ENCODE results near the gene RC3H2. TPM values are rescaled to one million over a fixed set of nuclear protein-coding genes. Genes with fewer than 3 reads are reported as not detected.

RC3H2 gene, protein sequence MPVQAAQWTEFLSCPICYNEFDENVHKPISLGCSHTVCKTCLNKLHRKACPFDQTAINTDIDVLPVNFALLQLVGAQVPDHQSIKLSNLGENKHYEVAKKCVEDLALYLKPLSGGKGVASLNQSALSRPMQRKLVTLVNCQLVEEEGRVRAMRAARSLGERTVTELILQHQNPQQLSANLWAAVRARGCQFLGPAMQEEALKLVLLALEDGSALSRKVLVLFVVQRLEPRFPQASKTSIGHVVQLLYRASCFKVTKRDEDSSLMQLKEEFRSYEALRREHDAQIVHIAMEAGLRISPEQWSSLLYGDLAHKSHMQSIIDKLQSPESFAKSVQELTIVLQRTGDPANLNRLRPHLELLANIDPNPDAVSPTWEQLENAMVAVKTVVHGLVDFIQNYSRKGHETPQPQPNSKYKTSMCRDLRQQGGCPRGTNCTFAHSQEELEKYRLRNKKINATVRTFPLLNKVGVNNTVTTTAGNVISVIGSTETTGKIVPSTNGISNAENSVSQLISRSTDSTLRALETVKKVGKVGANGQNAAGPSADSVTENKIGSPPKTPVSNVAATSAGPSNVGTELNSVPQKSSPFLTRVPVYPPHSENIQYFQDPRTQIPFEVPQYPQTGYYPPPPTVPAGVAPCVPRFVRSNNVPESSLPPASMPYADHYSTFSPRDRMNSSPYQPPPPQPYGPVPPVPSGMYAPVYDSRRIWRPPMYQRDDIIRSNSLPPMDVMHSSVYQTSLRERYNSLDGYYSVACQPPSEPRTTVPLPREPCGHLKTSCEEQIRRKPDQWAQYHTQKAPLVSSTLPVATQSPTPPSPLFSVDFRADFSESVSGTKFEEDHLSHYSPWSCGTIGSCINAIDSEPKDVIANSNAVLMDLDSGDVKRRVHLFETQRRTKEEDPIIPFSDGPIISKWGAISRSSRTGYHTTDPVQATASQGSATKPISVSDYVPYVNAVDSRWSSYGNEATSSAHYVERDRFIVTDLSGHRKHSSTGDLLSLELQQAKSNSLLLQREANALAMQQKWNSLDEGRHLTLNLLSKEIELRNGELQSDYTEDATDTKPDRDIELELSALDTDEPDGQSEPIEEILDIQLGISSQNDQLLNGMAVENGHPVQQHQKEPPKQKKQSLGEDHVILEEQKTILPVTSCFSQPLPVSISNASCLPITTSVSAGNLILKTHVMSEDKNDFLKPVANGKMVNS
- total RNA-seq, result 10 to 100 TPM; 38.4 to 68.2 (median 41.9) TPM

DNA sequence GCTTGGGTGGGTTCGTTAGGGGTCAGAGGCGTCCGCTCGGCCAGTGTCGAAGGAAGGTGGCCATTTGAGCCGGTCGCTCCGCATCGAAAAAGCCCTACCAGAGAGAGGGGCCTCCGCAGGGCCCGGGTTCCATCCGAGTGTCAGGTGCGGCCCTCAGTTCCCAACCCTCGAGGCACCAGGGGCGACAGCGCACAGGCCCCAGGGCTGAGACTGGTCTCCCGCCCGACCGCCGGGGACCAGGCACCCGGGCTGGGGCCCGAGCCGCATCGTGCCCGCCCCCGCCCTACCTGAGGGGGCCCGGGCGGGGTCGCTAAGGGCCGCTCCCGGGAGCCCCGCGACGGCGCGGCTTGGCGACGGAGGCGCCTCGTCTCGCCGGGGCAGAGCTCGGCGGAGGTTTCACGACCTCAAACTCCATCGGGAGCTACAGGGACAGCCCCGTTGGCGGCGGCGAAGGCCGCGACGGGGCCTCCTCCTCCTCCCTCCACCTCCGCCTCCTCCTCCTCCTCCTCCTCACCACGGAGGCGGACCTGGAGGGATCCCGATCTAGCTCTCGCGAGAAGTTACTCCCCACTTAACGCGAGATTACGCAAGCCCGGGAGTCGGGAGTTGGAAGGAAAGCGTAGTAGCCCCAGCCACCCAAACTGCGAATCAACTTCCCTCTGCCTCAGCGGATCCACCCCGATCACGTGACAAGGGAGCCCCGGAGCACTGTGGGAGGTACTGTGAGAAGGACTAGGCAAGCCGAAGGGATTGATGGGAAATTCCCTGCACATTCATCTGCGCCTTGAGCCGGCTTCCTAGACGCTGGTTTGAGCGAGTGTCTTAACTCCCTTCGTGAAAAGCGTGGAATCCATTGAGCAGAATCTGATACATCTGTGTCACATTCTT lies at the start of gene RC3H2:
TSS of gene RC3H2 (minus strand) at position 537 of the 888 bp plus-strand sequence. CDS start 7,850 bp downstream, outside the sequence.
- H3K4me3 ChIP-seq, result peak within 1 kb of the TSS; percentile 62 to 99 (median 90)
- peak; percentile 86 to 95 for TF ChIP-seq POLR2A (IDR thresholded peaks at IDR 0.05)
- TF ChIP-seq EP300 (IDR thresholded peaks at IDR 0.05), result peak; percentile 81 to 95
- TF ChIP-seq, protein P1, sequence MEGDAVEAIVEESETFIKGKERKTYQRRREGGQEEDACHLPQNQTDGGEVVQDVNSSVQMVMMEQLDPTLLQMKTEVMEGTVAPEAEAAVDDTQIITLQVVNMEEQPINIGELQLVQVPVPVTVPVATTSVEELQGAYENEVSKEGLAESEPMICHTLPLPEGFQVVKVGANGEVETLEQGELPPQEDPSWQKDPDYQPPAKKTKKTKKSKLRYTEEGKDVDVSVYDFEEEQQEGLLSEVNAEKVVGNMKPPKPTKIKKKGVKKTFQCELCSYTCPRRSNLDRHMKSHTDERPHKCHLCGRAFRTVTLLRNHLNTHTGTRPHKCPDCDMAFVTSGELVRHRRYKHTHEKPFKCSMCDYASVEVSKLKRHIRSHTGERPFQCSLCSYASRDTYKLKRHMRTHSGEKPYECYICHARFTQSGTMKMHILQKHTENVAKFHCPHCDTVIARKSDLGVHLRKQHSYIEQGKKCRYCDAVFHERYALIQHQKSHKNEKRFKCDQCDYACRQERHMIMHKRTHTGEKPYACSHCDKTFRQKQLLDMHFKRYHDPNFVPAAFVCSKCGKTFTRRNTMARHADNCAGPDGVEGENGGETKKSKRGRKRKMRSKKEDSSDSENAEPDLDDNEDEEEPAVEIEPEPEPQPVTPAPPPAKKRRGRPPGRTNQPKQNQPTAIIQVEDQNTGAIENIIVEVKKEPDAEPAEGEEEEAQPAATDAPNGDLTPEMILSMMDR (IDR thresholded peaks at IDR 0.05), result peak in 2 of 5 experiments; percentile 48 to 55
- no peaks in the 10 kb centered on the region for H3K27me3 ChIP-seq
- DNase-seq (ENCODE audit: low spot score in 2 of 2), result peak; percentile 96 to 99
- H3K27ac ChIP-seq, result peak within 1 kb of the TSS; percentile 90 to 99 (median 96)
- WGBS, 2 donors, result 0 to 1% methylated on average over 38 of the region's 77 CpGs
- H3K36me3 ChIP-seq, result peaks cover 0 to 6% (median 0%) of the 10 kb centered on the region in 3 donors
- H3K4me1 ChIP-seq, result peaks cover 0 to 46% (median 19%) of the 10 kb centered on the region in 4 donors
- no peaks in the 10 kb centered on the region for H3K9me3 ChIP-seq

DNA sequence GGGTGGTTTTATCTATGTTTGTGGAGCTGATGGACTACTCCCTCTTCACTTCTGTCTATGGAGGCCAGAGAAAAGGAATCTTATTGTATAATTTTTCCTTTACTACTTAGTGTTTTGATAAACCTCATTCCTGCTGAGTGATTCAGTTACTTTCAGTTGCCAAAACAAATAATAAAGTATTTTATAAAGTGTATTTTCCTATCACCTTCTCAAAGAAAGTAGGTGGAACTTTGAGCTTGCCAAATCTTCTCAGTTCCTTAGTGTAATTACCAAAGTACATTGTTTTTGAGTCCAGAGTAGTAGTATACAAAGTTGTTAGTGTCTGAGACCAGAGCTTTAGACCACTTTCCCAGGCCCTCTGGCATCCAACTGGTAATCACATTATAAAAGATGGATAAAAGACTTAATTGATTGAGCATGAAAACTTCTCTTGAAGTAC lies 49.1 kb upstream of the RC3H2 start:
- no peaks in the 10 kb centered on the region for H3K27me3 ChIP-seq
- H3K27ac ChIP-seq, result peak overlapping the region in 2 of 4 donors; percentile 32 to 77
- H3K4me1 ChIP-seq, result peaks cover 0 to 70% (median 10%) of the 10 kb centered on the region in 4 donors
- TF ChIP-seq EP300 (IDR thresholded peaks at IDR 0.05) (no peak), POLR2A (IDR thresholded peaks at IDR 0.05) (no peak)
- TF ChIP-seq, protein P1 (IDR thresholded peaks at IDR 0.05), result no peak
- peaks cover 0 to under 1% (median 0%) of the 10 kb centered on the region in 3 donors for H3K36me3 ChIP-seq
- no peak overlapping the region for H3K4me3 ChIP-seq
- DNase-seq (ENCODE audit: low spot score in 2 of 2), result no peak
- H3K9me3 ChIP-seq, result no peaks in the 10 kb centered on the region

DNA sequence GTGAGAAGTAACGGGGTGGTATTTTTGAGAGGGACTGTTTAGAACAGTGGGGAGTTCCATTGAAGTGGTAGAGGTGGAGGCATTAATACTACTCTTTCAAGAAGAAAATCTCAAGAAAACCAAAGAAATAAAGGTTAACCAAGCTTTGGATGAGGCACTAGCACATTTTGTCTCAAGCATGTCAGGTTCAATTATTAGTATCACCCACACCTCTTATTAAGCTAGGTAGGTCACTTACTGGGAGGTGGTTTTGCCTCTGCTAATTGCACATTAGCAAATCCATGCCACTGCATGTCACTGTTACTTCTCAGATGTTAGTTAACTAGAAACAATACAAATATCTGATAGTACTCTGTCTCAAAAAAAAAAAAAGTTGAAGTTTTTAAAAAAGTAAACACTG lies 45.9 kb upstream of the RC3H2 start:
- TF ChIP-seq, protein P1 (IDR thresholded peaks at IDR 0.05), result no peak
- no peak for TF ChIP-seq POLR2A (IDR thresholded peaks at IDR 0.05)
- TF ChIP-seq EP300 (IDR thresholded peaks at IDR 0.05), result no peak
- peak overlapping the region in 1 of 4 donors; percentile 20 for H3K27ac ChIP-seq
- no peaks in the 10 kb centered on the region for H3K27me3 ChIP-seq
- 83 to 97% methylated on average over 1 of the region's 1 CpG for WGBS, 2 donors
- no peak overlapping the region for H3K4me3 ChIP-seq
- H3K36me3 ChIP-seq, result no peaks in the 10 kb centered on the region
- peaks cover 0 to 95% (median 20%) of the 10 kb centered on the region in 4 donors for H3K4me1 ChIP-seq
- no peak for DNase-seq (ENCODE audit: low spot score in 2 of 2)
- H3K9me3 ChIP-seq, result no peaks in the 10 kb centered on the region

DNA sequence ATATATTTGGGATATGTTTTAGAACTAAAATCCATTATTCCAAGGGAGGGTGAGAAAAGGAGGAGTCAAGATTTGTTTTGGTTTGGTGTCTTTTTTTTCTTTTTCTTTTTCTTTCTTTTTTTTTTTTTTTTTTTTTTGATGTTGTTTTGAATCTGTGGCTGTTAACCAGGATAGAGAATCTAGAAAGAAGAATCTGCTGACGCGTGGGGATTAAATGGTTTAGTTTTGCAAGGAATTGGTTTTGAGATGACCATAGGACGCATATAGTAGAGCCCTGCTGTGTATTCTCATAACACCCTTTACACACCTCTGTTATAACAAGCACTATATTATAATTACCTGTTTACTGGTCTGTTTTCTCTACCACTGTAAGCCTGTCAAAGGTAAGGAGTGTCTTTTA lies 45.1 kb upstream of the RC3H2 start:
- Histone ChIP-seq H3K9me3 (no peaks in the 10 kb centered on the region), H3K36me3 (no peaks in the 10 kb centered on the region), H3K27ac (peak overlapping the region in 2 of 4 donors; percentile 8 to 36), H3K27me3 (no peaks in the 10 kb centered on the region), H3K4me3 (no peak overlapping the region), H3K4me1 (peaks cover 0 to 95% (median 27%) of the 10 kb centered on the region in 4 donors)
- TF ChIP-seq, protein P1 (IDR thresholded peaks at IDR 0.05), result no peak
- TF ChIP-seq POLR2A (IDR thresholded peaks at IDR 0.05) (no peak), EP300 (IDR thresholded peaks at IDR 0.05) (no peak)
- WGBS, 2 donors, result 75 to 76% methylated on average over 3 of the region's 3 CpGs
- no peak for DNase-seq (ENCODE audit: low spot score in 2 of 2)

Measured in tibial nerve (tissue), 4 donors.